Transverse colon (tissue), 4 donors: ENCODE results near the gene IFIT2. TPM values are rescaled to one million over a fixed set of nuclear protein-coding genes. Genes with fewer than 3 reads are reported as not detected.

Experiments
- DNase-seq: peaks from one replicate; pipeline ENCODE4 v3.0.0-alpha.2; 2019
- H3K27ac ChIP-seq, 4 donors: fragments of 200-600 bp; sonication (generic); 2 replicates each; pipeline ENCODE4 v1.5.1; 2016 to 2018; ENCODE audit warnings: inconsistent platforms in 4 of 4
- H3K27me3 ChIP-seq: fragments of 200-600 bp; sonication (generic); 2 replicates; pipeline ENCODE4 v1.5.1; 2017; ENCODE audit warnings: inconsistent platforms
- H3K36me3 ChIP-seq, 4 donors: fragments of 200-600 bp; sonication (generic); 2 replicates each; pipeline ENCODE4 v1.5.1; 2017 to 2019; ENCODE audit warnings: inconsistent platforms in 4 of 4
- H3K4me1 ChIP-seq, 4 donors: fragments of 200-600 bp; sonication (generic); 2 replicates each; pipeline ENCODE4 v1.5.1; 2017 to 2020; ENCODE audit warnings: inconsistent platforms in 4 of 4
- H3K4me3 ChIP-seq, 4 donors: fragments of 200-600 bp; sonication (generic); 1 replicate in 1 of 4; 2 replicates in 3 of 4; pipeline versions ENCODE4 v1.5.1 to v1.6.1; 2017 to 2019; ENCODE audit warnings: inconsistent platforms in 4 of 4
- H3K9me3 ChIP-seq, 2 donors: fragments of 200-600 bp; sonication (generic); 2 replicates each; pipeline ENCODE4 v1.5.1; 2017 to 2019; ENCODE audit warnings: inconsistent platforms in 2 of 2
- EP300 ChIP-seq: sonication (generic); formaldehyde crosslinking; IDR thresholded peaks from one replicate; pipeline ENCODE4 v1.6.1; 2017; ENCODE audit warnings: antibody characterized with exemption, low read depth
- POLR2A ChIP-seq: fragments of 450-650 bp; IDR thresholded peaks from one replicate; pipeline ENCODE4 v1.6.1; 2016; ENCODE audit warnings: antibody characterized with exemption, mild to moderate bottlenecking, moderate library complexity
- POLR2AphosphoS5 ChIP-seq, 3 donors: sonication (generic); formaldehyde crosslinking; IDR thresholded peaks; one replicate each; pipeline ENCODE4 v1.6.1; 2016; ENCODE audit warnings: antibody characterized with exemption in 3 of 3
- WGBS, 2 donors: methylation state at CpG; one replicate each; pipeline ENCODE4 v1.1.5; 2018; ENCODE audit warnings: low coverage in 1 of 2; 5-methylcytosine and 5-hydroxymethylcytosine counted together
- in situ Hi-C, 4 donors: fragments of 200-750 bp; cut with MboI; loops; one replicate each; pipeline versions ENCODE4 v1.15.0 to v1.15.1; 2017; ENCODE audit warnings: low sequenced_read_pairs in 3 of 4, low pct_ligation_motif_present in 1 of 4, low pct_unique_long_range_greater_than_20kb in 1 of 4
- intact Hi-C: fragments of 100-400 bp; cut with DNase I; formaldehyde crosslinking; loops from one replicate; pipeline ENCODE4 v1.15.1; 2023; ENCODE audit warnings: low total_unique reads
- total RNA-seq, 4 donors: library from RNA; depleted of rRNA; stranded (reverse); fragments of >200 nt; gene quantifications; one replicate each; pipeline ENCODE4 v1.1.0, GENCODE V29; 2016
- TF ChIP-seq, protein P1 (sequence below), 5 experiments: fragments of 200-600 bp in 3 of 5; fragments of 450-650 bp in 2 of 5; sonication (generic) in 3 of 5; IDR thresholded peaks; 1 replicate in 2 of 5; 2 replicates in 3 of 5; pipeline ENCODE4 v1.5.1; 2016 to 2017; ENCODE audit warnings: antibody characterized with exemption in 5 of 5, inconsistent platforms in 3 of 5, mild to moderate bottlenecking in 2 of 5, moderate library complexity in 1 of 5

The IFIT2 gene
- total RNA-seq, 4 donors from 2014 or later, result 0.20 to 7.0 (median 2.3) TPM

DNA sequence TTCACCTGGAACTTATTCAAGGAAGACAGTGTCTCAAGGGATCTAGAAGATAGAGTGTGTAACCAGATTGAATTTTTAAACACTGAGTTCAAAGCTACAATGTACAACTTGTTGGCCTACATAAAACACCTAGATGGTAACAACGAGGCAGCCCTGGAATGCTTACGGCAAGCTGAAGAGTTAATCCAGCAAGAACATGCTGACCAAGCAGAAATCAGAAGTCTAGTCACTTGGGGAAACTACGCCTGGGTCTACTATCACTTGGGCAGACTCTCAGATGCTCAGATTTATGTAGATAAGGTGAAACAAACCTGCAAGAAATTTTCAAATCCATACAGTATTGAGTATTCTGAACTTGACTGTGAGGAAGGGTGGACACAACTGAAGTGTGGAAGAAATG is 36.9 kb downstream of the IFIT2 start:
- H3K9me3 ChIP-seq, result no peaks in the 10 kb centered on the region
- intact Hi-C loops (no loop called here), in situ Hi-C loops (no loop called here)
- WGBS, 2 donors, result 92 to 100% methylated on average over 2 to 3 of the region's 3 CpGs
- no peak overlapping the region for H3K27ac ChIP-seq
- DNase-seq, result no peak
- no peaks in the 10 kb centered on the region for H3K27me3 ChIP-seq
- no peak overlapping the region for H3K4me3 ChIP-seq
- peaks cover 0 to 11% (median 0%) of the 10 kb centered on the region in 4 donors for H3K36me3 ChIP-seq
- peaks cover 0 to 13% (median 2%) of the 10 kb centered on the region in 4 donors for H3K4me1 ChIP-seq
- TF ChIP-seq EP300, result no peak
- no peak for TF ChIP-seq POLR2A
- TF ChIP-seq, protein P1, sequence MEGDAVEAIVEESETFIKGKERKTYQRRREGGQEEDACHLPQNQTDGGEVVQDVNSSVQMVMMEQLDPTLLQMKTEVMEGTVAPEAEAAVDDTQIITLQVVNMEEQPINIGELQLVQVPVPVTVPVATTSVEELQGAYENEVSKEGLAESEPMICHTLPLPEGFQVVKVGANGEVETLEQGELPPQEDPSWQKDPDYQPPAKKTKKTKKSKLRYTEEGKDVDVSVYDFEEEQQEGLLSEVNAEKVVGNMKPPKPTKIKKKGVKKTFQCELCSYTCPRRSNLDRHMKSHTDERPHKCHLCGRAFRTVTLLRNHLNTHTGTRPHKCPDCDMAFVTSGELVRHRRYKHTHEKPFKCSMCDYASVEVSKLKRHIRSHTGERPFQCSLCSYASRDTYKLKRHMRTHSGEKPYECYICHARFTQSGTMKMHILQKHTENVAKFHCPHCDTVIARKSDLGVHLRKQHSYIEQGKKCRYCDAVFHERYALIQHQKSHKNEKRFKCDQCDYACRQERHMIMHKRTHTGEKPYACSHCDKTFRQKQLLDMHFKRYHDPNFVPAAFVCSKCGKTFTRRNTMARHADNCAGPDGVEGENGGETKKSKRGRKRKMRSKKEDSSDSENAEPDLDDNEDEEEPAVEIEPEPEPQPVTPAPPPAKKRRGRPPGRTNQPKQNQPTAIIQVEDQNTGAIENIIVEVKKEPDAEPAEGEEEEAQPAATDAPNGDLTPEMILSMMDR (IDR thresholded peaks at IDR 0.05), result no peak
- TF ChIP-seq POLR2AphosphoS5 (IDR thresholded peaks at IDR 0.05), result no peak

DNA sequence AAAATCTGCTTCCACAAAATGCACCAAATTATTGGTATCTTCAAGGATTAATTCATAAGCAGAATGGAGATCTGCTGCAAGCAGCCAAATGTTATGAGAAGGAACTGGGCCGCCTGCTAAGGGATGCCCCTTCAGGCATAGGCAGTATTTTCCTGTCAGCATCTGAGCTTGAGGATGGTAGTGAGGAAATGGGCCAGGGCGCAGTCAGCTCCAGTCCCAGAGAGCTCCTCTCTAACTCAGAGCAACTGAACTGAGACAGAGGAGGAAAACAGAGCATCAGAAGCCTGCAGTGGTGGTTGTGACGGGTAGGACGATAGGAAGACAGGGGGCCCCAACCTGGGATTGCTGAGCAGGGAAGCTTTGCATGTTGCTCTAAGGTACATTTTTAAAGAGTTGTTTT is 38.0 kb downstream of the IFIT2 start:
- 95 to 100% methylated on average over 2 to 4 of the region's 4 CpGs for WGBS, 2 donors
- Histone ChIP-seq H3K4me3 (no peak overlapping the region), H3K9me3 (no peaks in the 10 kb centered on the region)

DNA sequence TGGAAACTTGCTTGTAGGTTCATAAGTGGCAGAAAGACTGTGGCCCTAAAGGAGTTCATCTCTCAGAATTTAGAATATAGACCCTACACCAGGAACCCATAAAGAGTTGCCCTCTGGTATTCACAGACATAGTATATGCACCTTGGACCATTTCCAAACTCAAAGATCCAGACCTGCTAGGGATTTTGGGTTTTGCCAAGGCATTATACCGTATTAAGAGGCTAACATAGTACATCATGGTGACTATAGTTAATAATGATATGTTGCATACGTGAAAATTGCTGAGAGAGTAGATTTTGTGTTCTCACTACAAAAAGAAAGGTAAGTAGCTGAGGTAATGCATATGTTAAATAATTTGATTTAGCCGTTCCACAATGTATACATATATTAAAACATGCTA is 39.8 kb downstream of the IFIT2 start:
- no peak for TF ChIP-seq POLR2A
- TF ChIP-seq, protein P1 (IDR thresholded peaks at IDR 0.05), result no peak
- TF ChIP-seq EP300, result no peak
- TF ChIP-seq POLR2AphosphoS5 (IDR thresholded peaks at IDR 0.05), result no peak
- no peak overlapping the region for H3K27ac ChIP-seq
- WGBS, 2 donors, result 90 to 91% methylated on average over 2 to 3 of the region's 3 CpGs
- H3K4me3 ChIP-seq, result no peak overlapping the region
- intact Hi-C loops (no loop called here), in situ Hi-C loops (no loop called here)
- DNase-seq, result no peak
- no peaks in the 10 kb centered on the region for H3K27me3 ChIP-seq
- H3K4me1 ChIP-seq, result peaks cover 0 to 10% (median 6%) of the 10 kb centered on the region in 4 donors
- H3K36me3 ChIP-seq, result peaks cover 0 to 11% (median 0%) of the 10 kb centered on the region in 4 donors
- H3K9me3 ChIP-seq, result no peaks in the 10 kb centered on the region

More for the DNA sequence above, 38.0 kb downstream of the IFIT2 start:
- peaks cover 0 to 11% (median 0%) of the 10 kb centered on the region in 4 donors for H3K36me3 ChIP-seq
- TF ChIP-seq EP300, result no peak
- TF ChIP-seq POLR2AphosphoS5 (IDR thresholded peaks at IDR 0.05), result no peak
- TF ChIP-seq, protein P1 (IDR thresholded peaks at IDR 0.05), result no peak
- no peak for TF ChIP-seq POLR2A
- H3K4me1 ChIP-seq, result peaks cover 0 to 3% (median 0%) of the 10 kb centered on the region in 4 donors
- H3K27me3 ChIP-seq, result no peaks in the 10 kb centered on the region
- H3K27ac ChIP-seq, result no peak overlapping the region
- intact Hi-C loops, result no loop called here
- in situ Hi-C loops, result no loop called here
- no peak for DNase-seq

DNA sequence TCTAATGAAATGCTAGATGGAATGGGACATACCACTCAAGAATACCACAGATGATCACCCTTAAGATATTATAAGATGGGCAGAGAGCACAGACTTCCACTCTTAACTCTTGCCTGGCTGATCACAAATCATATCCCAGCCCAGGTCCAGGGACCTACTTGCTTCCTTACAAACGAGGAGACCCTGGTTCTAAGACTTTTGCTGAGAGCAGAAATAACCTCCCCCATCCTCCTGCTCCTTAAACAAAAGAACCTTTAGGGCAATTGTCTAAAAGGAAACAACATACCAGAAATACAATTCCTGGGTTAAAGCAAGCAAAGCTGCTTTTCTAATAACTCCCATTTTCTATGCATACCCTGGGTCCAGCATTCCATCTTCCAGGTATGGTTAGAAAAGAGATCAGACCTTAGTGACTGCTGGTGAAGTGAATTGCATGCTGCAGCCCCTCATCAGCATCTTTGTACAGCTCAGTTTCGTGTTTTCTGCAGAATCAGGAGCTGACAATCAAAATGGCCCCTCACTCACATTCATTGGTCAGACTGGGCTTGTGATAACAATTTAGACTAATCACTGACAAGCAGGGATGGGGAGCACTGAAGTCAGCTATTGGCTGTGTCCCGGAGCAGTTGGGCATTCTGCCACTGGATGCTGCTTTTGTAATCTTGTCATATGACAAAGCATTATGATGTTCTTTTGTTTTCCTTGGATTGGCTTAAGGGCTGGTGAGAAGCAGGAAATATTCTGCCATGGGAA is 40.5 kb downstream of the IFIT2 start:
- Histone ChIP-seq H3K9me3 (no peaks in the 10 kb centered on the region), H3K27ac (no peak overlapping the region), H3K4me1 (peaks cover 0 to 13% (median 7%) of the 10 kb centered on the region in 4 donors), H3K4me3 (no peak overlapping the region), H3K36me3 (peaks cover 0 to 11% (median 0%) of the 10 kb centered on the region in 4 donors), H3K27me3 (no peaks in the 10 kb centered on the region)
- no peak for TF ChIP-seq POLR2AphosphoS5 (IDR thresholded peaks at IDR 0.05)
- TF ChIP-seq, protein P1 (IDR thresholded peaks at IDR 0.05), result no peak
- no peak for TF ChIP-seq EP300
- no peak for TF ChIP-seq POLR2A
- intact Hi-C loops, result no loop called here
- 82% methylated on average over 3 of the region's 3 CpGs; no CpG with 5 or more reads in 1 of the 2 donors for WGBS, 2 donors
- in situ Hi-C loops, result no loop called here
- DNase-seq, result no peak
